IMR-90 (cell line): ENCODE measurements around the gene DVL1. TPM values are rescaled to one million over a fixed set of nuclear protein-coding genes. Genes with fewer than 3 reads are reported as not detected.

Source experiments
- ATAC-seq: fragments of 200-7000 bp; cut with Tn5 transposase; 2 replicates; pipeline ENCODE4 v1.9.1; 2020; ENCODE audit warnings: low read depth, mild to moderate bottlenecking, moderate library complexity
- Bru-seq: library from RNA; stranded (reverse); fragments of 400-500 nt; gene quantifications from one replicate; lab custom pipeline; 2021; lab: Mats Ljungman, UMichigan
- BruChase-seq, 2 experiments: library from RNA; stranded (reverse); fragments of 400-500 nt; gene quantifications; one replicate each; lab custom pipeline; 2021; lab: Mats Ljungman, UMichigan
- BruUV-seq: library from RNA; stranded (reverse); fragments of 400-500 nt; replicated peaks from 2 replicates; lab custom pipeline; 2021; lab: Mats Ljungman, UMichigan
- CTCF ChIA-PET: fragments of 300-600 bp; formaldehyde crosslinking; extraction: SDS; loops from one replicate; lab custom pipeline; 2021; ENCODE audit warnings: antibody characterized with exemption; lab: Yijun Ruan, JAX
- POLR2A ChIA-PET: fragments of 300-600 bp; sonication (Branson Sonifier 250); formaldehyde crosslinking; loops from one replicate; lab custom pipeline; 2022; ENCODE audit warnings: antibody characterized with exemption; ENCODE audit not compliant: unreplicated experiment; lab: Charles Lee
- DNase-seq: peaks from one replicate; pipeline ENCODE4 v3.0.0; 2013
- H2AFZ ChIP-seq: replicated peaks from 2 replicates; pipeline ENCODE3; 2013; ENCODE audit warnings: low read length, mild to moderate bottlenecking; ENCODE audit not compliant: poor library complexity
- H2AK5ac ChIP-seq: 2 replicates; pipeline ENCODE4 v1.6.1; 2013; ENCODE audit warnings: low read depth, low read length, inconsistent platforms
- H2AK9ac ChIP-seq: replicated peaks from 2 replicates; pipeline ENCODE3; 2013; ENCODE audit warnings: mild to moderate bottlenecking, low read depth, low read length, moderate library complexity; ENCODE audit not compliant: poor library complexity
- H2BK120ac ChIP-seq: 2 replicates; pipeline ENCODE4 v1.6.1; 2013; ENCODE audit warnings: low read depth, low read length, inconsistent platforms
- H2BK15ac ChIP-seq: 3 replicates; pipeline ENCODE4 v1.6.1; 2013; ENCODE audit warnings: low read depth, low read length, inconsistent platforms
- H2BK20ac ChIP-seq: 2 replicates; pipeline ENCODE4 v1.6.1; 2013; ENCODE audit warnings: low read depth, mild to moderate bottlenecking, inconsistent platforms, low read length, moderate library complexity
- H2BK5ac ChIP-seq: 2 replicates; pipeline ENCODE4 v1.6.1; 2013; ENCODE audit warnings: mild to moderate bottlenecking, low read depth, low read length, inconsistent platforms; ENCODE audit not compliant: poor library complexity, severe bottlenecking
- H3K14ac ChIP-seq: replicated peaks from 2 replicates; pipeline ENCODE4 v1.6.1; 2013; ENCODE audit warnings: low read depth, low read length, inconsistent platforms
- H3K18ac ChIP-seq: 2 replicates; pipeline ENCODE4 v1.6.1; 2013; ENCODE audit warnings: low read depth, low read length, control low read depth
- H3K23ac ChIP-seq: 2 replicates; pipeline ENCODE4 v1.6.1; 2013; ENCODE audit warnings: low read depth, low read length, inconsistent platforms
- H3K27ac ChIP-seq: 2 replicates; pipeline ENCODE4 v1.5.1; 2013; ENCODE audit warnings: mild to moderate bottlenecking, control low read depth, low read length; ENCODE audit not compliant: insufficient read depth
- H3K27me3 ChIP-seq: 2 replicates; pipeline ENCODE4 v1.6.1; 2013; ENCODE audit warnings: low read length; ENCODE audit not compliant: control insufficient read depth, insufficient read depth
- H3K36me3 ChIP-seq: 2 replicates; pipeline ENCODE4 v1.6.1; 2013; ENCODE audit warnings: low read length, mixed read lengths; ENCODE audit not compliant: control insufficient read depth, insufficient read depth
- H3K4ac ChIP-seq: 2 replicates; pipeline ENCODE4 v1.6.1; 2013; ENCODE audit warnings: low read depth, low read length, inconsistent platforms
- H3K4me1 ChIP-seq: 2 replicates; pipeline ENCODE4 v1.6.1; 2013; ENCODE audit warnings: low read length, mixed read lengths; ENCODE audit not compliant: control insufficient read depth, insufficient read depth
- H3K4me2 ChIP-seq: 2 replicates; pipeline ENCODE4 v1.6.1; 2013; ENCODE audit warnings: low read depth, mild to moderate bottlenecking, control low read depth, low read length, moderate library complexity
- H3K4me3 ChIP-seq: 2 replicates; pipeline ENCODE4 v1.5.1; 2013; ENCODE audit warnings: low read depth, mild to moderate bottlenecking, control low read depth, low read length, moderate library complexity; ENCODE audit not compliant: insufficient read depth
- H3K56ac ChIP-seq: 2 replicates; pipeline ENCODE4 v1.6.1; 2013; ENCODE audit warnings: low read length, inconsistent platforms; ENCODE audit not compliant: insufficient read depth; ENCODE audit errors: extremely low read depth
- H3K79me1 ChIP-seq, 2 experiments: 2 replicates each; pipeline ENCODE4 v1.6.1; 2013; ENCODE audit warnings: low read length in 2 of 2, inconsistent platforms in 1 of 2, low read depth in 1 of 2
- H3K9ac ChIP-seq: 2 replicates; pipeline ENCODE4 v1.6.1; 2013; ENCODE audit warnings: low read depth, low read length, control low read depth
- H3K9me1 ChIP-seq: 2 replicates; pipeline ENCODE4 v1.6.1; 2013; ENCODE audit warnings: low read length, inconsistent platforms; ENCODE audit not compliant: insufficient read depth
- H3K9me3 ChIP-seq: 2 replicates; pipeline ENCODE4 v1.6.1; 2013; ENCODE audit warnings: low read length; ENCODE audit not compliant: control insufficient read depth, insufficient read depth
- H4K20me1 ChIP-seq: 2 replicates; pipeline ENCODE4 v1.6.1; 2013; ENCODE audit warnings: low read length, inconsistent platforms; ENCODE audit not compliant: insufficient read depth
- H4K5ac ChIP-seq: 2 replicates; pipeline ENCODE4 v1.6.1; 2013; ENCODE audit warnings: mild to moderate bottlenecking, low read depth, low read length, control low read depth
- H4K8ac ChIP-seq, 2 experiments: 2 replicates each; pipeline ENCODE4 v1.6.1; 2013; ENCODE audit warnings: low read depth in 2 of 2, low read length in 2 of 2, control low read depth in 1 of 2, inconsistent platforms in 1 of 2
- H4K91ac ChIP-seq: 2 replicates; pipeline ENCODE4 v1.6.1; 2013; ENCODE audit warnings: low read depth, low read length, inconsistent platforms; ENCODE audit not compliant: insufficient read depth
- BHLHE40 ChIP-seq: fragments of 150-350 bp; IDR thresholded peaks from 2 replicates; pipeline ENCODE4 v1.6.1; 2016; ENCODE audit warnings: mild to moderate bottlenecking, low read depth, low read length
- CHD1 ChIP-seq: IDR thresholded peaks from 2 replicates; pipeline ENCODE4 v1.6.1; 2012; ENCODE audit warnings: low read depth, low read length, improper control_type of control experiment
- FOS ChIP-seq: fragments of 150-350 bp; IDR thresholded peaks from 2 replicates; pipeline ENCODE4 v1.6.1; 2016; ENCODE audit warnings: low read depth, low read length
- MAFK ChIP-seq: IDR thresholded peaks from 2 replicates; pipeline ENCODE4 v1.6.1; 2012; ENCODE audit warnings: low read depth, low read length, improper control_type of control experiment
- MAZ ChIP-seq: IDR thresholded peaks from 2 replicates; pipeline ENCODE4 v1.6.1; 2012; ENCODE audit warnings: low read depth, mild to moderate bottlenecking, low read length, improper control_type of control experiment, moderate library complexity, borderline replicate concordance
- MXI1 ChIP-seq: IDR thresholded peaks from 2 replicates; pipeline ENCODE4 v1.6.1; 2012; ENCODE audit warnings: low read depth, mild to moderate bottlenecking, low read length, moderate library complexity, borderline replicate concordance
- NFE2L2 ChIP-seq: fragments of 150-350 bp; IDR thresholded peaks from 2 replicates; pipeline ENCODE4 v1.6.1; 2016; ENCODE audit warnings: low read depth, mild to moderate bottlenecking, low read length
- POLR2A ChIP-seq: IDR thresholded peaks from 2 replicates; pipeline ENCODE4 v1.6.1; 2012; ENCODE audit warnings: mild to moderate bottlenecking, low read depth, low read length
- RAD21 ChIP-seq: IDR thresholded peaks from 2 replicates; pipeline ENCODE4 v1.6.1; 2012; ENCODE audit warnings: low read length, improper control_type of control experiment
- RCOR1 ChIP-seq: IDR thresholded peaks from 2 replicates; pipeline ENCODE4 v1.6.1; 2012; ENCODE audit warnings: mild to moderate bottlenecking, low read length, improper control_type of control experiment; ENCODE audit not compliant: insufficient replicate concordance
- RFX5 ChIP-seq: IDR thresholded peaks from 2 replicates; pipeline ENCODE4 v1.8.0; 2012; ENCODE audit warnings: low read depth, mild to moderate bottlenecking, low read length, moderate library complexity
- SMC3 ChIP-seq: fragments of 150-350 bp; IDR thresholded peaks from 2 replicates; pipeline ENCODE4 v1.6.1; 2016; ENCODE audit warnings: low read depth, mild to moderate bottlenecking, antibody characterized with exemption, low read length, moderate library complexity
- WGBS, 2 experiments: methylation state at CpG; one replicate each; pipeline versions ENCODE4 v1.1.5 to v1.1.7; 2013; ENCODE audit warnings: missing lambda C conversion rate in 2 of 2; ENCODE audit not compliant: insufficient read length in 1 of 2; ENCODE audit errors: extremely low coverage in 2 of 2; 5-methylcytosine and 5-hydroxymethylcytosine counted together
- dilution Hi-C: fragments of 300-500 bp; cut with HindIII; formaldehyde crosslinking; loops from one replicate; pipeline ENCODE4 v1.14.3; 2018; ENCODE audit warnings: low sequenced_read_pairs; ENCODE audit not compliant: unreplicated experiment
- in situ Hi-C: fragments of 300-500 bp; cut with MboI; formaldehyde crosslinking; loops from 3 replicates; pipeline ENCODE4 v1.14.3; 2019; ENCODE audit warnings: low sequenced_read_pairs, inconsistent platforms, mixed read lengths
- intact Hi-C: fragments of 100-400 bp; cut with micrococcal nuclease; formaldehyde crosslinking; loops from 2 replicates; pipeline ENCODE4 v1.10.0; 2022
- long read RNA-seq: library from polyadenylated mRNA; unstranded; transcript quantifications from one replicate; pipeline ENCODE4 v2.0.0, GENCODE V29; 2021; ENCODE audit not compliant: unreplicated experiment
- polyA plus RNA-seq, 3 experiments: library from polyadenylated mRNA; depleted of rRNA; stranded (reverse); fragments of >200 nt; gene quantifications; 2 replicates each; pipeline ENCODE4 v1.2.3, GENCODE V29; 2012; ENCODE audit warnings: low replicate concordance in 1 of 3
- total RNA-seq: library from RNA; depleted of rRNA; stranded (reverse); fragments of >200 nt; gene quantifications from 2 replicates; pipeline ENCODE4 v1.2.3, GENCODE V29; 2012; rRNA removed
- TF ChIP-seq, protein P1 (sequence below): fragments of 150-350 bp; IDR thresholded peaks from 2 replicates; pipeline ENCODE4 v1.6.1; 2016; ENCODE audit warnings: low read depth, mild to moderate bottlenecking, low read length, moderate library complexity, borderline replicate concordance
- TF ChIP-seq, protein P2 (sequence below): fragments of 150-350 bp; IDR thresholded peaks from 2 replicates; pipeline ENCODE4 v1.6.1; 2017; ENCODE audit warnings: mild to moderate bottlenecking, antibody characterized with exemption, low read length, low read depth

The DVL1 gene
- 27.2 and 27.5 TPM in 2 replicates for total RNA-seq
- 35.9 and 47.6 TPM in 2 replicates for polyA plus RNA-seq (2012; rRNA removed)
- 17.5 and 35.8 TPM in 2 replicates for polyA plus RNA-seq (2012; cell fraction: cytosol; rRNA removed)
- 176 and 462 TPM in 2 replicates for polyA plus RNA-seq (2012; cell fraction: nucleus; rRNA removed; ENCODE audit: low replicate concordance)
- Bru-seq, nascent RNA: percentile 51 among the genes with signal in this experiment
- BruChase-seq, experiment 1, labeled RNA remaining after a 6-hour chase: percentile 60 among the genes with signal in this experiment
- percentile 67 among the genes with signal in this experiment for BruChase-seq, experiment 2, labeled RNA remaining after a 2-hour chase
- long read RNA-seq, transcript DVL1-201 (15 exons, 3,239 nt): minor isoform, 18 of 94 reads
- long read RNA-seq, transcript DVL1-202 (15 exons, 2,926 nt): major isoform, 32 of 94 reads
- long read RNA-seq, partial matches to known transcripts: 10 of 94 reads
- long read RNA-seq, other reads (novel, unspliced or antisense): 34 of 94 reads

DNA sequence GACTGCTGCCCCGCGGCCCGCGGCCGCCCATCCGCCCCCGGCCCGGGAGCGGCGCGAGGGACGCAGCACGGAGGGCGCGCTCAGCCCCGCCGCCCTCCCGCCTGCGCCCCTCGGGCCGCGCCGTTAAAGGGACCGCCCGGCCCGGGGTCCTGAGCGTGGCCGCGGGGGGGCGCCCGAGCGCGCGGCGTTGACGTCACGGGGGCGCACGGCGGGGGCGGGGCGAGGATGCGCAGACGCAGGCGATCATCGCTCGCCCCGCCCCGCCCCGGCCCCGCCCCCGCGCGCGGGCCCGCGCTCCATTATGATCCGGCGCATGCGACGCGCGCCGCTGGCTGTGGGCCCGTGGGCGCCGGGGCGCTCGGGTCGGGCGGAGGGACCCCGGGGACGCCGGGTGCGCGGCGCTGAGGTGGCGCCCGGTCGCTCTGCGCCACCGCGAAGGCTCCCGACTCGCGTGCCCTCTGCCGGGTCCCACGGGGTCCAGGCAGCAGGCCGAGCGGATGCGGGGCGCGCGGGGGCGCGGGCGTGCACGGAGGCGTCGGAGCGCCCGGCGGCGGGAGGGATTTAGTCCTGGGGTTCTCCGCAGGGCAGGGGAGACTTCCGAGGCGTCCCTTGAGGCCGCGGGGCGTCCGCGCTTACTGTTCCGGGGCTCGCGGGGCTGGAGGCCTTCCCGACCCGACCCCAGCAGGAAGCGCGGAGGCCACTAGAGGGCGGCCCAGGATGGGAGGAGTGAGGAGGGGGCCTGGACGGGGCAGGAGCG lies at the start of gene DVL1:
Gene DVL1, minus strand, starts transcription at position 163 of the 757 bp plus-strand sequence. CDS start 353 bp downstream, outside the sequence.
- H2BK5ac ChIP-seq: peak within 1 kb of the TSS; percentile 73
- H4K91ac ChIP-seq: peak within 1 kb of the TSS; percentile 55; the same call in 1 of the 2 replicates
- H2BK15ac ChIP-seq: no peak within 1 kb of the TSS
- no peak within 1 kb of the TSS for H2BK120ac ChIP-seq
- CTCF ChIA-PET: no interaction called here
- no TSS peak for BruUV-seq
- ATAC-seq: peak; percentile 67
- in situ Hi-C loops (no loop called here), dilution Hi-C loops (no loop called here), intact Hi-C loops (loop anchor here (1.0 to 2.0 kb wide), 2 partner anchors 26 to 49 kb away; partner anchors contain the start of genes AURKAIP1 and CCNL2)
- H4K8ac ChIP-seq: peak within 1 kb of the TSS; percentile 24 to 58; a peak in 2 of 4 replicates
- H2AK9ac ChIP-seq: peak within 1 kb of the TSS; percentile 94
- H3K9me3 ChIP-seq: no peaks in the 10 kb centered on the region
- H4K5ac ChIP-seq: peak within 1 kb of the TSS; percentile 73
- peaks cover 49% of the 10 kb centered on the region for H3K4me1 ChIP-seq
- H3K9ac ChIP-seq: peak within 1 kb of the TSS; percentile 85
- no peaks in the 10 kb centered on the region for H3K27me3 ChIP-seq
- H3K79me1 ChIP-seq: peaks cover 8 to 61% of the 10 kb centered on the region in 2 experiments; a peak in 3 of 4 replicates
- peak within 1 kb of the TSS; percentile 38; the same call in 1 of the 2 replicates for H3K56ac ChIP-seq
- peaks cover 68% of the 10 kb centered on the region for H4K20me1 ChIP-seq
- peak within 1 kb of the TSS; percentile 79 for H3K27ac ChIP-seq
- H2BK20ac ChIP-seq: no peak within 1 kb of the TSS
- H3K14ac ChIP-seq: peak within 1 kb of the TSS; percentile 79
- H2AFZ ChIP-seq: peak within 1 kb of the TSS; percentile 91
- H2AK5ac ChIP-seq: peak within 1 kb of the TSS; percentile 78
- H3K18ac ChIP-seq: peak within 1 kb of the TSS; percentile 37; the same call in 1 of the 2 replicates
- H3K36me3 ChIP-seq: peaks cover 30% of the 10 kb centered on the region
- H3K4me3 ChIP-seq: peak within 1 kb of the TSS; percentile 100
- peak within 1 kb of the TSS; percentile 58; the same call in 1 of the 2 replicates for H3K23ac ChIP-seq
- peak; percentile 58 for DNase-seq
- WGBS, 2 experiments: 0% methylated on average over 61 of the region's 122 CpGs; no CpG with 5 or more reads in 1 of the 2 experiments
- peak within 1 kb of the TSS; percentile 55 for H3K4ac ChIP-seq
- POLR2A ChIA-PET: no interaction called here
- 0 out of 2 replicates have a peak, but pooled peaks cover 3% of the 10 kb centered on the region for H3K9me1 ChIP-seq
- H3K4me2 ChIP-seq: peak within 1 kb of the TSS; percentile 95
- TF ChIP-seq BHLHE40 (no peak; the same call in 1 of the 2 replicates), RCOR1 (no peak), RAD21 (peak; percentile 51), MAZ (peak; percentile 60; the same call in 1 of the 2 replicates), POLR2A (no peak), CHD1 (no peak), MAFK (no peak), FOS (no peak), RFX5 (no peak), SMC3 (peak; percentile 34), MXI1 (no peak), NFE2L2 (no peak)
- TF ChIP-seq, protein P1, sequence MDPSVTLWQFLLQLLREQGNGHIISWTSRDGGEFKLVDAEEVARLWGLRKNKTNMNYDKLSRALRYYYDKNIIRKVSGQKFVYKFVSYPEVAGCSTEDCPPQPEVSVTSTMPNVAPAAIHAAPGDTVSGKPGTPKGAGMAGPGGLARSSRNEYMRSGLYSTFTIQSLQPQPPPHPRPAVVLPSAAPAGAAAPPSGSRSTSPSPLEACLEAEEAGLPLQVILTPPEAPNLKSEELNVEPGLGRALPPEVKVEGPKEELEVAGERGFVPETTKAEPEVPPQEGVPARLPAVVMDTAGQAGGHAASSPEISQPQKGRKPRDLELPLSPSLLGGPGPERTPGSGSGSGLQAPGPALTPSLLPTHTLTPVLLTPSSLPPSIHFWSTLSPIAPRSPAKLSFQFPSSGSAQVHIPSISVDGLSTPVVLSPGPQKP: no peak
- TF ChIP-seq, protein P2, sequence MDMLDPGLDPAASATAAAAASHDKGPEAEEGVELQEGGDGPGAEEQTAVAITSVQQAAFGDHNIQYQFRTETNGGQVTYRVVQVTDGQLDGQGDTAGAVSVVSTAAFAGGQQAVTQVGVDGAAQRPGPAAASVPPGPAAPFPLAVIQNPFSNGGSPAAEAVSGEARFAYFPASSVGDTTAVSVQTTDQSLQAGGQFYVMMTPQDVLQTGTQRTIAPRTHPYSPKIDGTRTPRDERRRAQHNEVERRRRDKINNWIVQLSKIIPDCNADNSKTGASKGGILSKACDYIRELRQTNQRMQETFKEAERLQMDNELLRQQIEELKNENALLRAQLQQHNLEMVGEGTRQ: no peak
